ENCODE data around the gene PLA2G10. TPM values are rescaled to one million over a fixed set of nuclear protein-coding genes. Genes with fewer than 3 reads are reported as not detected.

Gene PLA2G10
- total and polyA plus RNA-seq, 2 of the 13 experiments (the other 11 are each of a cell fraction or from before 2014, with no cell fraction given), result not detected

GRCh38 chr16:14629919-14630619 lies 64.0 kb downstream of the PLA2G10 start, which contains the start of gene PARN (continued):
- TF ChIP-seq, protein P1, sequence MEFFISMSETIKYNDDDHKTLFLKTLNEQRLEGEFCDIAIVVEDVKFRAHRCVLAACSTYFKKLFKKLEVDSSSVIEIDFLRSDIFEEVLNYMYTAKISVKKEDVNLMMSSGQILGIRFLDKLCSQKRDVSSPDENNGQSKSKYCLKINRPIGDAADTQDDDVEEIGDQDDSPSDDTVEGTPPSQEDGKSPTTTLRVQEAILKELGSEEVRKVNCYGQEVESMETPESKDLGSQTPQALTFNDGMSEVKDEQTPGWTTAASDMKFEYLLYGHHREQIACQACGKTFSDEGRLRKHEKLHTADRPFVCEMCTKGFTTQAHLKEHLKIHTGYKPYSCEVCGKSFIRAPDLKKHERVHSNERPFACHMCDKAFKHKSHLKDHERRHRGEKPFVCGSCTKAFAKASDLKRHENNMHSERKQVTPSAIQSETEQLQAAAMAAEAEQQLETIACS (CRISPR knock-in tag; IDR thresholded peaks at IDR 0.05), result peak; percentile 77
- TF ChIP-seq AKNA (CRISPR knock-in tag; IDR thresholded peaks at IDR 0.05; ENCODE audit: borderline replicate concordance) (peak; percentile 92; the same call in 1 of the 2 replicates), ZNF550 (CRISPR knock-in tag; IDR thresholded peaks at IDR 0.05; ENCODE audit: borderline replicate concordance) (no peak), ZNF644 (CRISPR knock-in tag; IDR thresholded peaks at IDR 0.05; ENCODE audit: low read depth) (no peak), ZNF430 (CRISPR knock-in tag; IDR thresholded peaks at IDR 0.05) (peak; percentile 92), MZF1 (CRISPR knock-in tag; IDR thresholded peaks at IDR 0.05; ENCODE audit: borderline replicate concordance) (no peak), RBM39 (IDR thresholded peaks at IDR 0.05; ENCODE audit: low read depth, low read length, poor library complexity, severe bottlenecking) (peak; percentile 90), TCF12 (IDR thresholded peaks at IDR 0.05) (no peak), TCF12 (CRISPR knock-in tag; IDR thresholded peaks at IDR 0.05) (peak; percentile 90), ZNF431 (CRISPR knock-in tag; IDR thresholded peaks at IDR 0.05; ENCODE audit: borderline replicate concordance, low read depth) (no peak), HOXA7 (CRISPR knock-in tag; IDR thresholded peaks at IDR 0.05) (no peak), HOXD1 (CRISPR knock-in tag; IDR thresholded peaks at IDR 0.05) (peak; percentile 67), CHD4 (IDR thresholded peaks at IDR 0.05; ENCODE audit: borderline replicate concordance, low read length) (peak; percentile 35; the same call in 1 of the 2 replicates), ZFP82 (CRISPR knock-in tag; IDR thresholded peaks at IDR 0.05; ENCODE audit: borderline replicate concordance) (peak; percentile 98; the same call in 1 of the 2 replicates), GTF2F1 (IDR thresholded peaks at IDR 0.05; ENCODE audit: low read length) (no peak), ZNF546 (CRISPR knock-in tag; conservative IDR thresholded peaks at IDR 0.05) (peak; percentile 72), GPBP1L1 (CRISPR knock-in tag; IDR thresholded peaks at IDR 0.05) (no peak), ZNF547 (CRISPR knock-in tag; IDR thresholded peaks at IDR 0.05) (peak; percentile 99)
- TF ChIP-seq, protein P2, sequence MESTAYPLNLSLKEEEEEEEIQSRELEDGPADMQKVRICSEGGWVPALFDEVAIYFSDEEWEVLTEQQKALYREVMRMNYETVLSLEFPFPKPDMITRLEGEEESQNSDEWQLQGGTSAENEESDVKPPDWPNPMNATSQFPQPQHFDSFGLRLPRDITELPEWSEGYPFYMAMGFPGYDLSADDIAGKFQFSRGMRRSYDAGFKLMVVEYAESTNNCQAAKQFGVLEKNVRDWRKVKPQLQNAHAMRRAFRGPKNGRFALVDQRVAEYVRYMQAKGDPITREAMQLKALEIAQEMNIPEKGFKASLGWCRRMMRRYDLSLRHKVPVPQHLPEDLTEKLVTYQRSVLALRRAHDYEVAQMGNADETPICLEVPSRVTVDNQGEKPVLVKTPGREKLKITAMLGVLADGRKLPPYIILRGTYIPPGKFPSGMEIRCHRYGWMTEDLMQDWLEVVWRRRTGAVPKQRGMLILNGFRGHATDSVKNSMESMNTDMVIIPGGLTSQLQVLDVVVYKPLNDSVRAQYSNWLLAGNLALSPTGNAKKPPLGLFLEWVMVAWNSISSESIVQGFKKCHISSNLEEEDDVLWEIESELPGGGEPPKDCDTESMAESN (CRISPR knock-in tag; conservative IDR thresholded peaks at IDR 0.05), result peak; percentile 87; the same call in 1 of the 2 replicates

Measured in HepG2 (cell line).